ENCODE data around the gene REEP3.
A peak's percentile ranks its signal among the peaks of the same experiment; 100 is the strongest.

REEP3 gene

GRCh38 chr10:63506554-63506953 is 14.6 kb upstream of the REEP3 start:
- DNase-seq (ENCODE audit: low read depth in 3 of 3) = no peak

- DNase-seq (ENCODE audit: low read depth in 3 of 3) = no peak
These were observed 6.0 kb upstream of the REEP3 start for GRCh38 chr10:63515002-63515763.

- no peak for DNase-seq (ENCODE audit: low read depth in 3 of 3)
These were observed 5.0 kb upstream of the REEP3 start for GRCh38 chr10:63516207-63516606.

GRCh38 chr10:63518690-63519288 is 2.4 kb upstream of the REEP3 start:
- no peak for DNase-seq (ENCODE audit: low read depth in 3 of 3)

- peak; percentile 27 to 50 (median 32) for DNase-seq (ENCODE audit: low read depth in 3 of 3)
These were observed 445 bp downstream of the REEP3 start for GRCh38 chr10:63521416-63522276.

GRCh38 chr10:63522277-63522687 is 1.1 kb downstream of the REEP3 start:
- no peak for DNase-seq (ENCODE audit: low read depth in 3 of 3)

GRCh38 chr10:63522995-63523394 is 1.8 kb downstream of the REEP3 start:
- DNase-seq (ENCODE audit: low read depth in 3 of 3) = no peak

- DNase-seq (ENCODE audit: low read depth in 3 of 3) = no peak
These were observed 3.8 kb downstream of the REEP3 start for GRCh38 chr10:63525021-63525420.

GRCh38 chr10:63527401-63527800 is 6.2 kb downstream of the REEP3 start:
- DNase-seq (ENCODE audit: low read depth in 3 of 3) = no peak

- DNase-seq (ENCODE audit: low read depth in 3 of 3) = no peak
These were observed 7.0 kb downstream of the REEP3 start for GRCh38 chr10:63528084-63528744.

- no peak for DNase-seq (ENCODE audit: low read depth in 3 of 3)
These were observed 9.2 kb downstream of the REEP3 start for GRCh38 chr10:63530409-63530808.

GRCh38 chr10:63534723-63535122 is 13.5 kb downstream of the REEP3 start:
- no peak for DNase-seq (ENCODE audit: low read depth in 3 of 3)

- DNase-seq (ENCODE audit: low read depth in 3 of 3) = no peak
These were observed 15.5 kb downstream of the REEP3 start for GRCh38 chr10:63536698-63537097.

- no peak for DNase-seq (ENCODE audit: low read depth in 3 of 3)
These were observed 16.3 kb downstream of the REEP3 start for GRCh38 chr10:63537536-63537935.

GRCh38 chr10:63539377-63539776 is 18.2 kb downstream of the REEP3 start:
- no peak for DNase-seq (ENCODE audit: low read depth in 3 of 3)

GRCh38 chr10:63539994-63540393 is 18.8 kb downstream of the REEP3 start:
- DNase-seq (ENCODE audit: low read depth in 3 of 3) = no peak

GRCh38 chr10:63542835-63543575 is 21.8 kb downstream of the REEP3 start:
- no peak for DNase-seq (ENCODE audit: low read depth in 3 of 3)

GRCh38 chr10:63543576-63543962 is 22.4 kb downstream of the REEP3 start:
- DNase-seq (ENCODE audit: low read depth in 3 of 3) = no peak

GRCh38 chr10:63544418-63544817 is 23.2 kb downstream of the REEP3 start:
- no peak for DNase-seq (ENCODE audit: low read depth in 3 of 3)

- DNase-seq (ENCODE audit: low read depth in 3 of 3) = no peak
These were observed 26.6 kb downstream of the REEP3 start for GRCh38 chr10:63547628-63548360.

- no peak for DNase-seq (ENCODE audit: low read depth in 3 of 3)
These were observed 27.7 kb downstream of the REEP3 start for GRCh38 chr10:63548860-63549259.
